Adipocyte (in vitro differentiated cells): ENCODE measurements around the gene P2RY8.

Experiments
- DNase-seq: peaks from one replicate; pipeline ENCODE4 v3.0.0-alpha.2; 2015; ENCODE audit warnings: low read depth
- H3K27me3 ChIP-seq: replicated peaks from 2 replicates; pipeline ENCODE4 v1.7.0; 2013; ENCODE audit warnings: mild to moderate bottlenecking, low read length, moderate library complexity; ENCODE audit not compliant: control insufficient read depth, insufficient read depth
- H3K36me3 ChIP-seq: 2 replicates; pipeline ENCODE4 v1.7.0; 2013; ENCODE audit warnings: low read length, mild to moderate bottlenecking, moderate library complexity; ENCODE audit not compliant: control insufficient read depth, insufficient read depth, severe bottlenecking
- H3K4me1 ChIP-seq: 2 replicates; pipeline ENCODE4 v1.7.0; 2013; ENCODE audit warnings: mild to moderate bottlenecking, low read length, moderate library complexity; ENCODE audit not compliant: control insufficient read depth, insufficient read depth
- H3K4me3 ChIP-seq: 2 replicates; pipeline ENCODE4 v1.7.0; 2013; ENCODE audit warnings: mild to moderate bottlenecking, low read length, moderate library complexity
- H3K9ac ChIP-seq: 2 replicates; pipeline ENCODE4 v1.7.0; 2013; ENCODE audit warnings: mild to moderate bottlenecking, low read length, moderate library complexity
- H3K9me3 ChIP-seq: 2 replicates; pipeline ENCODE4 v1.7.0; 2013; ENCODE audit warnings: mild to moderate bottlenecking, low read length, moderate library complexity; ENCODE audit not compliant: control insufficient read depth

The P2RY8 gene

GRCh38 chrX:1417921-1418771, 118.8 kb downstream of the P2RY8 start:
- Histone ChIP-seq H3K4me1 (no peaks in the 10 kb centered on the region), H3K36me3 (peaks cover 60% of the 10 kb centered on the region), H3K27me3 (no peaks in the 10 kb centered on the region), H3K9ac (no peak overlapping the region), H3K9me3 (peaks cover 8% of the 10 kb centered on the region), H3K4me3 (no peak overlapping the region)
- DNase-seq = no peak

GRCh38 chrX:1416965-1417760, 119.8 kb downstream of the P2RY8 start:
- Histone ChIP-seq H3K9me3 (peaks cover 5% of the 10 kb centered on the region), H3K36me3 (peaks cover 60% of the 10 kb centered on the region), H3K4me3 (no peak overlapping the region), H3K27me3 (no peaks in the 10 kb centered on the region), H3K4me1 (no peaks in the 10 kb centered on the region), H3K9ac (no peak overlapping the region)
- no peak for DNase-seq

GRCh38 chrX:1416327-1416784, 120.6 kb downstream of the P2RY8 start:
- Histone ChIP-seq H3K27me3 (no peaks in the 10 kb centered on the region), H3K36me3 (peaks cover 55% of the 10 kb centered on the region), H3K9ac (no peak overlapping the region), H3K4me3 (no peak overlapping the region), H3K4me1 (no peaks in the 10 kb centered on the region), H3K9me3 (no peaks in the 10 kb centered on the region)
- DNase-seq = no peak
